HL-60 (cell line): ENCODE data around the gene DYRK2.

Experiments
- DNase-seq, 2 experiments: peaks; one replicate each; pipeline ENCODE4 v3.0.0-alpha.2; 2010 to 2020; ENCODE audit warnings: low read depth in 1 of 2, low spot score in 1 of 2
- H3K27ac ChIP-seq: fragments of 250-450 bp; sonication (Bioruptor Pico); replicated peaks from 2 replicates; pipeline ENCODE4 v1.5.1; 2020; ENCODE audit warnings: mild to moderate bottlenecking, moderate library complexity
- H3K27me3 ChIP-seq: fragments of 250-450 bp; sonication (Bioruptor Pico); 2 replicates; pipeline ENCODE4 v1.5.1; 2021; ENCODE audit warnings: mild to moderate bottlenecking, moderate library complexity; ENCODE audit not compliant: insufficient read depth, poor library complexity, severe bottlenecking
- H3K4me3 ChIP-seq: replicated peaks from 2 replicates; pipeline ENCODE4 v1.5.1; 2011; ENCODE audit warnings: mild to moderate bottlenecking, control low read depth, low read length; ENCODE audit not compliant: insufficient read depth
- CTCF ChIP-seq: IDR thresholded peaks from one replicate; pipeline ENCODE4 v1.5.1; 2011; ENCODE audit warnings: low read length, control low read depth, inconsistent platforms; ENCODE audit not compliant: insufficient read depth
- GABPA ChIP-seq: IDR thresholded peaks from 2 replicates; pipeline ENCODE4 v1.6.1; 2012; ENCODE audit warnings: low read depth
- POLR2AphosphoS5 ChIP-seq: IDR thresholded peaks from 2 replicates; pipeline ENCODE4 v1.6.1; 2012; ENCODE audit warnings: low read depth
- REST ChIP-seq: IDR thresholded peaks from 2 replicates; pipeline ENCODE4 v1.6.1; 2012; ENCODE audit warnings: low read depth; ENCODE audit not compliant: insufficient replicate concordance
- SPI1 ChIP-seq: IDR thresholded peaks from 2 replicates; pipeline ENCODE4 v1.6.1; 2012; ENCODE audit warnings: low read depth, mild to moderate bottlenecking, borderline replicate concordance

The DYRK2 gene

DNA sequence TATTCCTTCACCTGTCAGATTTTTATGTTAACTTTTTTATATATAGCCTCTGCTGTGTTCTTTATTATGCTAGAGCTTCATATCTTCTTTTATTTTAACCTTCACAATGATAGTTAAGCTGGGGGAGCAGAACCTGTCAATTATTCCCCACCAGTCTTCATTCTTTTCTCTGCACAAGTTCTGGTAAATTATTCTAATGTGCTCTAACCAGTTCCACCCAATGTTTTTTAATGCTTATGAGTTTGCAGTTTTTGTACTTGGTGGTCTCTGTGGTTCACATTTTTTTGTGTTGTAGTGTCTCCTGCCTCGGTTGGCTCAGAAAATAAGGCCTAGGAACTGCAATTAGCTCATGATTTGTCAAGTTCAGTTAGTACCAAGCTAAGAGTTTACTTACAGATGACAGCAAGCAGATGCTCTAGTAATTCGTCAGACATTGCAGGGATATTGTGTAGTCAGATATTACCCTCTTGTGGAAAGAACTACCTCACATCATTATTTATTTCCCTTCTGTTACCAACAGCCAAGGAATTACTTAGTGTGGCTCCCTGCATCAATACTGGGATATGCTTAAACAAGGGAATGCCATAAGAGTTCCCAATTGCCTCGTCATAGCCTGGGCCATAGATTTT lies 14.5 kb downstream of the DYRK2 start:
- no peak overlapping the region for H3K27ac ChIP-seq
- TF ChIP-seq SPI1 (no peak), CTCF (no peak), GABPA (no peak), REST (no peak), POLR2AphosphoS5 (no peak)

DNA sequence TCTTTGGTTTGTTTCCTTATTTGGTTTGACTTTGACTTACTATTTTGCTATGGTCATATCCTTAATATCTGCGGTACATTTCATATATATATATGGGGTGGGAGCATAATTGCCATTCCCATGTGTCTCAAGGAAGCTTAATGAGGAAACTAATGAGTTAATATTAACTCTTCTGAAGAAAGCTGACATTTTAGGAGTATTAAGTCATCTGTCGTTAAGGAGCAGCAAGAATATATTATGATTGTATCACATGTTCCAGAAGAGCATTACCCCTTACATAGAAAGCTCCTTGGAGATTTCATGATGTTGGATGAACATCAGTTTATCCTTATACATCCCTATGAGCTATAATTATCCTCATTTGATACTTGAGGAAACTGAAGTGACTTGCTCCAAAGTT lies 15.6 kb downstream of the DYRK2 start:
- no peak for TF ChIP-seq REST
- TF ChIP-seq GABPA, result no peak
- no peak for TF ChIP-seq SPI1
- no peak for DNase-seq

More for the DNA sequence above, 14.5 kb downstream of the DYRK2 start:
- Histone ChIP-seq H3K4me3 (no peak overlapping the region), H3K27me3 (no peaks in the 10 kb centered on the region)
- DNase-seq, result no peak

DNA sequence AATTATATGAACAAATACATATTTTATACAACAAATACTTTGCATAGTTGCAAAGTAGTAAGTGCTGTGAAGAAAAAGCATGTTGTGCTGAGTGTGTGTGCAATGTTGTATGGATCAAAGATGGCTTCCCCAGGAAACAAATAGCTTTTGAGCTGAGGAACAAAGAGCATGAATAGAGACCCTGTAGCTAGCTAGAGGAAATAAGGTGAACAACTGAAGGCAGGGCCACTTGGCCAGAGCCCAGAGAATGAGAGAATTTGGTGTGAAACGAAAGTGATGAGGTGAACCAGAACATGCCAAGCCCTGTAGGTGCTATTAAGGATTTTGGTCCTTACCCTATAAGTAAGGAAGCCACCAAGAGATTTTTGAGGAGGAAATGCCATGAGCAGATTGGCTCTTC lies 17.1 kb downstream of the DYRK2 start:
- H3K27me3 ChIP-seq, result no peaks in the 10 kb centered on the region
- TF ChIP-seq CTCF (no peak), REST (no peak), SPI1 (no peak)
- H3K4me3 ChIP-seq, result no peak overlapping the region
- DNase-seq, result no peak
- no peak overlapping the region for H3K27ac ChIP-seq

More for the DNA sequence above, 15.6 kb downstream of the DYRK2 start:
- H3K27me3 ChIP-seq, result no peaks in the 10 kb centered on the region
- H3K4me3 ChIP-seq, result no peak overlapping the region
- H3K27ac ChIP-seq, result no peak overlapping the region

GRCh38 chr12:67666605-67667004 lies 18.1 kb downstream of the DYRK2 start:
- H3K27ac ChIP-seq, result peak overlapping the region; percentile 54
- TF ChIP-seq REST (no peak), POLR2AphosphoS5 (no peak), GABPA (no peak), SPI1 (no peak), CTCF (no peak)
- DNase-seq, result peak in 1 of 2 experiments; percentile 69
- no peak overlapping the region for H3K4me3 ChIP-seq
- H3K27me3 ChIP-seq, result no peaks in the 10 kb centered on the region
